Measurements from ENCODE around the gene ITIH3.

GRCh38 chr3:52793702-52794611, 639 bp upstream of the ITIH3 start:
- no peak for TF ChIP-seq RXRA (IDR thresholded peaks at IDR 0.05; ENCODE audit: borderline replicate concordance, low read depth)
- TF ChIP-seq POLR2AphosphoS5 (IDR thresholded peaks at IDR 0.05; ENCODE audit: low read depth, low read length): no peak
- TF ChIP-seq CTCF (IDR thresholded peaks at IDR 0.05): no peak
- no peak for TF ChIP-seq USF1 (IDR thresholded peaks at IDR 0.05; ENCODE audit: borderline replicate concordance, low read depth)
